KBM-7 (cell line): Measurements from ENCODE around the gene FCHSD2.
"Not testable (repeated sequence)": the region's sequence is repeated elsewhere in the genome, so short reads cannot be mapped to it uniquely, and the experiment has no call there.

Experiments
- DNase-seq: peaks from one replicate; pipeline ENCODE4 v3.0.0-alpha.2; 2015
- in situ Hi-C: fragments of 300-500 bp; cut with MboI; formaldehyde crosslinking; loops from 2 replicates; pipeline ENCODE4 v1.14.3; 2020; ENCODE audit warnings: low sequenced_read_pairs, low pct_unique_long_range_greater_than_20kb, mixed read lengths

The FCHSD2 gene

GRCh38 chr11:73034331-73034730, 107.8 kb downstream of the FCHSD2 start:
- in situ Hi-C loops, result no loop called here
- DNase-seq, result no peak

- in situ Hi-C loops, result no loop called here
- no peak for DNase-seq
Observed at GRCh38 chr11:73030130-73030529, 112.0 kb downstream of the FCHSD2 start.

DNA sequence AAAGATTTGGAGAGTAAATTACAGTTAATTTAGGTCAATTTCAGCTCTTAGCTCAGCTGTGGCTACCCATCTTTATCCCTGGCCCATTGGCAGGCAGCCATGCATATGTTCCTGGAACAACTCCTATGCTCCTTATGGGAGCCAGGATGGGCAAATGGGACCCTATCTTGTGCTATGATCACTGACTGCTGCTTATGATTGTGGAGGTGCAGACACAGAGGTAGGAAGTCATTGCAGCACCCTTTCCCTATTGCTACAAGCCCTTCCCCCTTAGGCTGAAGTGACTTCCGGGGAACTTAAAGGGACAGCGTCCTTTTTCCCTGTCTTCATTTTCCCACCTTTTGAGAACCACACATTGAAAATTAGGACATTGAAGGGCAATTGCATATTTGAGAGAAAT, 112.7 kb downstream of the FCHSD2 start:
- in situ Hi-C loops, result no loop called here
- no peak for DNase-seq

DNA sequence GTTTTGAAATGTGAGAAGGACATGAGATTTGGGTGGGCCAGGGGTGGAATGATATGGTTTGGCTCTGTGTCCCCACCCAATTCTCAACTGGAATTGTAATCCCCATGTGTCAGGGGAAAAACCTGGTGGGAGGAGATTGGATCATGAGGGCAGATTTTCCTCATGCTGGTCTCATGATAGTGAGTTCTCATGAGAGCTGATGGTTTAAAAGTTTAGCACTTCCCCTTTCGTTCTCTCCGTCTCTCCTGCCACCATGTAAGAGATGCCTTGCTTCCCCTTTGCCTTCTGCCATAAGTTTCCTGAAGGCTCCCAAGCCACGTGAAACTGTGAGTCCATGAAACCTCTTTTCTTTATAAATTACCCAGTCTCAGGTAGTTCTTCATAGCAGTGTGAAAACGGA, 113.5 kb downstream of the FCHSD2 start:
- DNase-seq, result peak; percentile 80
- in situ Hi-C loops, result no loop called here

GRCh38 chr11:73027840-73028239, 114.3 kb downstream of the FCHSD2 start:
- in situ Hi-C loops, result not testable (repeated sequence)

DNA sequence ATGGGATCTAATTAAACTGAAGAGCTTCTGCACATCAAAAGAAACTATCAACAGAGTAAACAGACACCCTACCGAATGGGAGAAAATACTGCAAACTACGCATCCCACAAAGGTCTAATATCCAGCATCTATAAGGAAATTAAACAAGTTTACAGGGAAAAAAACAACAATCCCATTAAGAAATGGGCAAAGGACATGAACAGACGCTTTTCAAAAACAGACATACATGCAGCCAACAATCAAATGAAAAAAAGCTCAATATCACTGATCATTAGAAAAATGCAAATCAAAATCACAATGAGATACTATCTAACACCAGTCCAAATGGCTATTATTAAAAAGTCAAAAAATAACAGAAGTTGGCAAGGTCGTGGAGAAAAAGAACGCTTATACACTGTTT, 117.5 kb downstream of the FCHSD2 start:
- DNase-seq, result no peak
- in situ Hi-C loops, result no loop called here

More at GRCh38 chr11:73027840-73028239, 114.3 kb downstream of the FCHSD2 start:
- DNase-seq, result not testable (repeated sequence)

GRCh38 chr11:73019996-73020395, 122.1 kb downstream of the FCHSD2 start:
- no peak for DNase-seq
- in situ Hi-C loops, result no loop called here

DNA sequence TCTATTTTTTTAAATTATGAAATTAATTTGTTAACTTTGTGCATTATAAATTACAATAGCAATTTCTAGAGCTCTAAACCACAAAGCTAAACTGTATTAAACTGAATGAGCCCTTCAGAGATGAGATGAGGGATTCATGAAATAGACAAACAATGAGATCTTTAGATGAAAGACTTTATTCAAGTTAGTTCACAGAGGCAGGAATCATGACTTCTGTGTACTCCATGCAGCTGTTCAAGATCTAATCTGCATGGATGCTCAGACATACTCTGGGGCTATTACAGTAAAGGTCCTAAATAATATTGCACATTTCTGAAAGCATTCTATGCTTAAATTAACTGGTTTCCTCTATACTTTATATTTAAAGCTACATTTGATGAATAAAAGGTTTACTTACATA, 122.7 kb downstream of the FCHSD2 start:
- in situ Hi-C loops, result no loop called here
- DNase-seq, result no peak

DNA sequence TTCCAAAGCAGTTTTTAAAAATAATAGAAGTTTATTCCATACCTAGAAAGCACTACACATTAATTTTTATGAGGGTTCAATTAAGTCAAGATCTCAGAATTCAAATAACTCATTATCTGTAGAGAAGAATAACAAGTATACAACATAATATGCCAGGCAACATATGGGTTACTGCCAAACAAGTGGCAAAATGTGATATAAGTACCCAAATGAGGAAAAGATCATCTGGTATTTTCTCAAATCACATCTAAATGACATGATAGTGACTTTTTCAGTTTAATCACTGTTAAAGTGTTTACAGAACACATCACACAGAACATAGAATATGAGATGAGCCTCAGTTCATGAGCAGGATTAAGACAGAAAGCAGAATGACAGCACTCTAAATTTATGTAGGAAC, 123.3 kb downstream of the FCHSD2 start:
- in situ Hi-C loops, result no loop called here

DNA sequence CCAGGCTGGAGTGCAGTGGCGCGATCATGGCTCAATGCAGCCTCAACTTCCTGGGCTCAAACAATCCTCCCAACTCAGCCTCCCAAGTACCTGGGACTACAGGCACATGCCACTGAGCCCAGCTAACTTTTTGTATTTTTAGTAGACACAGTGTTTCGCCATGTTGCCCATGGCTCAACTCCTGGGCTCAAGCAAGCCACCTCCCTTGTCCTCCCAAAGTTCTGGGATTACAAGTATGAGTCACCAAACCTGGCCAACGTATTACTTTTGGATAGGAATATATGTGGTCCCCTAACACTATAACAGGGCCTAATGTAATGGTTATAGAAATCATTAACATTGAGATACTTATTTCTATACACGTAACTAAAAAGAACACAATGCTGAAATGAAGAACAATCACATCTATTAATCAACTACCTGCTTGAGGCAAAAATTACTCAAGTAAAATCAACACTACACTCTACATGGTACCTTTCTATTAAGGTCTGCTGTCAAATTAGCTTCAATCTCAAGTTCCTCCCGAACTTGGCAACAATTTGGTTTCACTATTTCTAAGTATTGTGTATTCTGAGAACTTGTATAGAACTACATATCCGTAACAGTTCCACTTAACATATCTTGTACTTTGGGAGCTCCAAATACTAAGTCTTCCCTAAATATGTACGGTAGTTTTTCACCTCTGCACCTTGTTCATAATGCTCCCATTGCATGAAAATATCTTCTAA, 124.9 kb downstream of the FCHSD2 start:
- DNase-seq, result no peak

More for the DNA sequence above, 123.3 kb downstream of the FCHSD2 start:
- no peak for DNase-seq

GRCh38 chr11:73013021-73013420, 129.1 kb downstream of the FCHSD2 start:
- DNase-seq, result no peak
- in situ Hi-C loops, result no loop called here

More for the DNA sequence above, 124.9 kb downstream of the FCHSD2 start:
- in situ Hi-C loops, result no loop called here

- DNase-seq, result no peak
- in situ Hi-C loops, result no loop called here
Observed at GRCh38 chr11:73012121-73012863, 129.8 kb downstream of the FCHSD2 start.

- no peak for DNase-seq
- in situ Hi-C loops, result no loop called here
Observed at GRCh38 chr11:73011126-73011817, 130.8 kb downstream of the FCHSD2 start.

DNA sequence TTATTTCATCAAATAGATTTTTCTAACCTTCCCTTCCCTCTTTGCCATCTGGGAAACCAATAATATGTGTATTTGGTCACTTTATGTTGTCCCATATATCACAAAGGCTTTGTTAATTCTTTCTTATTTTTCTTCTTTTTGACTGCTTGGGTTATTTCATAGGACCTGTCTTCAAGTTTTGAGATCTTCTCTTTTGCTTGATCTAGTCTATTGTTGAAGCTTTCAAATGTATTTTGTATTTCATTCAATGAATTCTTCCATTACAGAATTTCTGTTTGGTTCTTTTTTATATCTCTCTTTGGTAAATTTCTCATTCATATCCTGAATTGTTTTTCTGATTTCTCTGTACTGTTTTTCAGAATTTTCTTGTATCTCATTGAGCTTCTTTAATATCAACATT, 132.1 kb downstream of the FCHSD2 start:
- in situ Hi-C loops, result no loop called here

GRCh38 chr11:73004088-73004487, 138.0 kb downstream of the FCHSD2 start:
- no peak for DNase-seq
- in situ Hi-C loops, result no loop called here

More for the DNA sequence above, 132.1 kb downstream of the FCHSD2 start:
- no peak for DNase-seq

- in situ Hi-C loops, result no loop called here
Observed at GRCh38 chr11:73003088-73003487, 139.0 kb downstream of the FCHSD2 start.

DNA sequence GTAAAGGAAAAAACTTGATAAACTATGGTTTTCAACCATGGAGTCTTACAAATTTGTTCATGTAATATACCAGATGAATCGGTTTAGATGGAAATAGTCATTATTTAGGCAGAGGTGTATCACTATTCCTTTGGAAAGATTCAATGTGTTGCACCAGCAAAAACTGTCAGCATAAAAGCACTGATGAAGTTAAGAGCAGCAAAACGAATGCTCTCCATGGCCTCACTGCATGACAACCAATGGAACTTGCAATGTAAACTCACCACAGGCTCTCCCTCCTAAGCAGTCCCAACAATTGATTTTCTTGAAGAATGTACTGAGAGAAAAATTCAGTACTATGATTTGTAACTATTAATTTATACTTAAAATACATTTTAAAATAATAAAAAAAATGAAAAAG, 139.9 kb downstream of the FCHSD2 start:
- in situ Hi-C loops, result no loop called here
- no peak for DNase-seq

More at GRCh38 chr11:73003088-73003487, 139.0 kb downstream of the FCHSD2 start:
- DNase-seq, result no peak

DNA sequence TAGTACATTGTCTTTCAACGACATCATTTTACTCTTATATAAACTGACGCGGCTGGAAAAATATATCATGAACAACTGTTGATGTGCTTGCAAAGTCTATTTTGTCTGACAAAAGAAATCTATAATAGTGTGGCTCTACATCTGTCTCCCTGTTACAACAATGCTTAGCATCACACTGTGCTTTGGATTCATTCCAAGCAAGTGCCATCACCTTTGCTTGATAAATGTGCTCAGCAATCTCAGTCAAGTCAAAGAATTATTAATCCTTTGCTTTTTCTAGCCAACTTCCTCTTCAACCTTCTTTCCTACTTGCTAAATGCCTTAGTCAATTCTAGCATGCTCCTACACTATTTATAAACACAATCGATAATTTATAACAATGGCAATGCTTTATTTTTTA, 140.5 kb downstream of the FCHSD2 start:
- in situ Hi-C loops, result no loop called here
- DNase-seq, result no peak

GRCh38 chr11:72998676-72999075, 143.4 kb downstream of the FCHSD2 start:
- no peak for DNase-seq
- in situ Hi-C loops, result no loop called here

DNA sequence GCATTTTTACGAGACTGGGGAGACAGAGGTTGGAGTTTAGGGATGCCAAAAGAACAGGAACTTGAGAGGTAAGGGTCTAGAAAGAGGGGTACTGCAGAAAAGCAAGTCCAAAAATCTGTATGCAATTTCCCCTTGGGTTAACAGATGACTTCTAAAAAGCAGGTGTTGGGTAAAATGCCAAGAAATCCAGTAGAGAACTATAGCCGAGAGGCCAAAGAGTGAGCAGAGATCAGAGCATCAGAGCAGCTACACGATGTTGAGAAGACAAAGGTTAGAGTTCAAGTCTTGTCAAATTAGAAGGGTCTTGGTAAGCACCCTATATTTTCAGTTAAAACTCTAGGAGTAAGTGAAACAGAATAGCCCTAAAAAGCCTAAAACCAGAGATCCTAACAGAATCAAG, 145.2 kb downstream of the FCHSD2 start:
- in situ Hi-C loops, result no loop called here
- DNase-seq, result no peak
